Stomach (tissue), 9 donors: ENCODE measurements around the gene SULF2. TPM values are rescaled to one million over a fixed set of nuclear protein-coding genes. Genes with fewer than 3 reads are reported as not detected.

Source experiments
- DNase-seq, 2 donors: peaks; one replicate each; pipeline versions ENCODE4 v3.0.0 to v3.0.0-alpha.2; 2013 to 2019
- H3K27ac ChIP-seq, 5 donors: fragments of 200-600 bp in 4 of 5; sonication (generic) in 4 of 5; one replicate each; pipeline ENCODE4 v1.5.1; 2013 to 2019; ENCODE audit warnings: mild to moderate bottlenecking in 1 of 5, moderate library complexity in 1 of 5
- H3K27me3 ChIP-seq, 3 donors: fragments of 200-600 bp; sonication (generic); one replicate each; pipeline ENCODE4 v1.5.1; 2017 to 2019; ENCODE audit warnings: mixed run types in 1 of 3
- H3K36me3 ChIP-seq, 4 donors: fragments of 200-600 bp; sonication (generic); 1 replicate in 3 of 4; 2 replicates in 1 of 4; pipeline ENCODE4 v1.5.1; 2016 to 2019
- H3K4me1 ChIP-seq, 4 donors: fragments of 200-600 bp; sonication (generic); one replicate each; pipeline ENCODE4 v1.5.1; 2016 to 2019
- H3K4me3 ChIP-seq, 4 donors: fragments of 200-600 bp; sonication (generic) in 3 of 4; one replicate each; pipeline ENCODE4 v1.5.1; 2016 to 2019; ENCODE audit warnings: mild to moderate bottlenecking in 1 of 4
- H3K9me3 ChIP-seq, 4 donors: fragments of 200-600 bp; sonication (generic); one replicate each; pipeline ENCODE4 v1.5.1; 2016 to 2019
- EP300 ChIP-seq: sonication (generic); formaldehyde crosslinking; IDR thresholded peaks from one replicate; pipeline ENCODE4 v1.6.1; 2017; ENCODE audit warnings: antibody characterized with exemption
- POLR2A ChIP-seq, 4 donors: fragments of 450-650 bp; IDR thresholded peaks; one replicate each; pipeline ENCODE4 v1.6.1; 2016; ENCODE audit warnings: antibody characterized with exemption in 4 of 4, control low read depth in 2 of 4, mild to moderate bottlenecking in 1 of 4, moderate library complexity in 1 of 4
- POLR2AphosphoS5 ChIP-seq, 3 donors: sonication (generic); formaldehyde crosslinking; IDR thresholded peaks; one replicate each; pipeline ENCODE4 v1.6.1; 2016; ENCODE audit warnings: antibody characterized with exemption in 3 of 3
- WGBS, 5 donors: extraction: QIAGEN DNeasy Blood & Tissue Kit in 3 of 5; methylation state at CpG; one replicate each; pipeline versions ENCODE4 v1.1.5 to v1.1.7; 2013 to 2018; 5-methylcytosine and 5-hydroxymethylcytosine counted together
- intact Hi-C: fragments of 100-400 bp; cut with DNase I; formaldehyde crosslinking; loops from one replicate; pipeline ENCODE4 v1.15.1; 2023; ENCODE audit warnings: low total_unique reads
- polyA plus RNA-seq, 3 donors: library from polyadenylated mRNA; stranded (reverse); fragments of 200-250 nt; gene quantifications; one replicate each; pipeline ENCODE4 v1.2.3, GENCODE V29; 2013
- total RNA-seq, 5 donors: library from RNA; depleted of rRNA; stranded (reverse); fragments of >200 nt; gene quantifications; one replicate each; pipeline versions ENCODE4 v1.1.0 to v1.2.3, GENCODE V29; 2014 to 2016
- TF ChIP-seq, protein P1 (sequence below), 7 experiments: fragments of 450-650 bp in 4 of 7; fragments of 200-600 bp in 3 of 7; sonication (generic) in 3 of 7; IDR thresholded peaks; one replicate each; pipeline ENCODE4 v1.5.1; 2016 to 2019; ENCODE audit warnings: antibody characterized with exemption in 7 of 7, control low read depth in 2 of 7, mild to moderate bottlenecking in 1 of 7
- donor health status: healthy with polysubstance abuse.
- donor health status: Bipolar disorder and iron deficiency.
- donor health status: healthy.

The SULF2 gene
- total and polyA plus RNA-seq, 8 donors: 9.0 to 226 (median 27.3) TPM

DNA sequence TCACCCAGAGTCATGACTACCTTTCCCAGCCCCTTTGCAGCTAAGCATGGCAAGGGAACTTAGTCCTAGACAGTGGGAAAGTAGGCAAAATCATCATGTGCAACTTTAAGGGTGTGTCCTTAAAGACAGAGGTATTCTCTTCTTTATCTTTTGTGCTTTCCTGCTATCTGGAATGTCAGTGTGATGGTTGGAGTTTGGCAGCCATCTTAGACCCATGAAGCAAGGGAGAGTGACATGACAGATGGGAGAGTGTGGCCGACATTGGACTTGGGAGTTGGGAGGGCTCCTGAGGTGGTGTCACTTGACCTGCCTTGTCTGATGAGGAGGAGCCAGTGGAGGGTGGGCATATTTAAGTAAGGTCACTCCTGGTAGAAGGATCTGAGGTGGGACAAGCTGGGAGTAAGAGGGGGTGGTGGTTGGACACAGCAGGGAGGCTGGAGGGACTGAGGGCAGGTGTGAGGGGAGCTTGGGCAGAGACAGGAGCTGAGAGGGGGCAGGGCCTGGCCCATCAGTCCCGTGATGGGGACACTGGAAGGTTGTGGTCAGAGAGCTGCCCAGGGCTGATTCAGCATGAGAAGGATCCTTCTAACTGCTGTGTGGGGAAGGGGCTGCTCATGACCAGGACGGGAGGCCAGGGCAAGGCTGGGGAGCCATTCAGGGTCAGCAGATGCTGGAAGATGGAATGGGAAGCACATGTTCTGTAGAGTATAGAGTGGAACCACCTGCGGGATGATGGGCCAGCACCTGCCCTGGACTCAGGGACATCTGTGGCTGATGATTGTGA is 29.5 kb upstream of the SULF2 start:
- WGBS, 5 donors: 74 to 84% (median 79%) methylated on average over 4 of the region's 4 CpGs
- no peak for DNase-seq
- Histone ChIP-seq H3K9me3 (peaks cover 0 to 18% (median 13%) of the 10 kb centered on the region in 4 donors), H3K36me3 (no peaks in the 10 kb centered on the region), H3K4me3 (no peak overlapping the region), H3K27ac (no peak overlapping the region), H3K4me1 (no peaks in the 10 kb centered on the region), H3K27me3 (peaks cover 0 to 79% (median 21%) of the 10 kb centered on the region in 3 donors)
- TF ChIP-seq POLR2AphosphoS5 (IDR thresholded peaks at IDR 0.05): no peak
- no peak for TF ChIP-seq POLR2A (IDR thresholded peaks at IDR 0.05)
- intact Hi-C loops: loop anchor here (10.0 kb wide), 1 partner anchor 80 kb away; no protein-coding TSS in a partner anchor

GRCh38 chr20:47810721-47811347 is 25.6 kb upstream of the SULF2 start:
- no peak for DNase-seq
- H3K4me3 ChIP-seq: no peak overlapping the region
- intact Hi-C loops: loop anchor here (10.0 kb wide), 1 partner anchor 84 kb away; no protein-coding TSS in a partner anchor
- TF ChIP-seq, protein P1, sequence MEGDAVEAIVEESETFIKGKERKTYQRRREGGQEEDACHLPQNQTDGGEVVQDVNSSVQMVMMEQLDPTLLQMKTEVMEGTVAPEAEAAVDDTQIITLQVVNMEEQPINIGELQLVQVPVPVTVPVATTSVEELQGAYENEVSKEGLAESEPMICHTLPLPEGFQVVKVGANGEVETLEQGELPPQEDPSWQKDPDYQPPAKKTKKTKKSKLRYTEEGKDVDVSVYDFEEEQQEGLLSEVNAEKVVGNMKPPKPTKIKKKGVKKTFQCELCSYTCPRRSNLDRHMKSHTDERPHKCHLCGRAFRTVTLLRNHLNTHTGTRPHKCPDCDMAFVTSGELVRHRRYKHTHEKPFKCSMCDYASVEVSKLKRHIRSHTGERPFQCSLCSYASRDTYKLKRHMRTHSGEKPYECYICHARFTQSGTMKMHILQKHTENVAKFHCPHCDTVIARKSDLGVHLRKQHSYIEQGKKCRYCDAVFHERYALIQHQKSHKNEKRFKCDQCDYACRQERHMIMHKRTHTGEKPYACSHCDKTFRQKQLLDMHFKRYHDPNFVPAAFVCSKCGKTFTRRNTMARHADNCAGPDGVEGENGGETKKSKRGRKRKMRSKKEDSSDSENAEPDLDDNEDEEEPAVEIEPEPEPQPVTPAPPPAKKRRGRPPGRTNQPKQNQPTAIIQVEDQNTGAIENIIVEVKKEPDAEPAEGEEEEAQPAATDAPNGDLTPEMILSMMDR (IDR thresholded peaks at IDR 0.05): no peak
- TF ChIP-seq EP300 (no peak), POLR2AphosphoS5 (IDR thresholded peaks at IDR 0.05) (no peak), POLR2A (IDR thresholded peaks at IDR 0.05) (no peak)
- no peaks in the 10 kb centered on the region for H3K36me3 ChIP-seq
- H3K9me3 ChIP-seq: peaks cover 0 to 18% (median 13%) of the 10 kb centered on the region in 4 donors
- H3K27me3 ChIP-seq: peaks cover 0 to 77% (median 18%) of the 10 kb centered on the region in 3 donors
- no peaks in the 10 kb centered on the region for H3K4me1 ChIP-seq
- WGBS, 5 donors: 48 to 71% (median 62%) methylated on average over 16 to 18 of the region's 18 CpGs
- no peak overlapping the region for H3K27ac ChIP-seq

- Histone ChIP-seq H3K27ac (no peak overlapping the region), H3K4me1 (no peaks in the 10 kb centered on the region), H3K36me3 (no peaks in the 10 kb centered on the region), H3K4me3 (no peak overlapping the region), H3K9me3 (peaks cover 0 to 18% (median 13%) of the 10 kb centered on the region in 4 donors), H3K27me3 (peaks cover 0 to 77% (median 22%) of the 10 kb centered on the region in 3 donors)
- WGBS, 5 donors: 52 to 73% (median 65%) methylated on average over 6 of the region's 6 CpGs
- TF ChIP-seq, protein P1 (IDR thresholded peaks at IDR 0.05): no peak
- TF ChIP-seq POLR2AphosphoS5 (IDR thresholded peaks at IDR 0.05) (no peak), POLR2A (IDR thresholded peaks at IDR 0.05) (no peak)
- intact Hi-C loops: loop anchor here (10.0 kb wide), 1 partner anchor 85 kb away; no protein-coding TSS in a partner anchor
- DNase-seq: peak in 1 of 2 donors; percentile 48
Measured at GRCh38 chr20:47810116-47810677, 24.9 kb upstream of the SULF2 start.

- 62 to 73% (median 65%) methylated on average over 15 of the region's 15 CpGs for WGBS, 5 donors
- peak in 1 of 2 donors; percentile 76 for DNase-seq
- intact Hi-C loops: no loop called here
- H3K27ac ChIP-seq: no peak overlapping the region
- no peaks in the 10 kb centered on the region for H3K4me1 ChIP-seq
- no peak for TF ChIP-seq EP300
- no peak for TF ChIP-seq POLR2AphosphoS5 (IDR thresholded peaks at IDR 0.05)
- TF ChIP-seq, protein P1 (IDR thresholded peaks at IDR 0.05): no peak
- no peak for TF ChIP-seq POLR2A (IDR thresholded peaks at IDR 0.05)
- H3K27me3 ChIP-seq: peaks cover 0 to 74% (median 14%) of the 10 kb centered on the region in 3 donors
- H3K36me3 ChIP-seq: no peaks in the 10 kb centered on the region
- no peak overlapping the region for H3K4me3 ChIP-seq
- peaks cover 0 to 12% (median 9%) of the 10 kb centered on the region in 4 donors for H3K9me3 ChIP-seq
Measured at GRCh38 chr20:47809161-47809960, 24.1 kb upstream of the SULF2 start.
